IPS-20b (cell line): ENCODE results near the gene MYOM1.

ENCODE experiments used
- H3K27ac ChIP-seq: one replicate; pipeline ENCODE4 v1.5.1; 2013; ENCODE audit warnings: low read length
- H3K27me3 ChIP-seq: 2 replicates; pipeline ENCODE4 v1.6.1; 2013; ENCODE audit warnings: mild to moderate bottlenecking, low read length, inconsistent platforms; ENCODE audit not compliant: insufficient read depth
- H3K36me3 ChIP-seq: 2 replicates; pipeline ENCODE4 v1.6.1; 2013; ENCODE audit warnings: low read depth, mild to moderate bottlenecking, inconsistent platforms, low read length, moderate library complexity; ENCODE audit not compliant: insufficient read depth
- H3K4me1 ChIP-seq: 2 replicates; pipeline ENCODE4 v1.6.1; 2013; ENCODE audit warnings: mild to moderate bottlenecking, control low read depth, inconsistent platforms, low read length, moderate library complexity; ENCODE audit not compliant: insufficient read depth
- H3K4me3 ChIP-seq: 2 replicates; pipeline ENCODE4 v1.5.1; 2013; ENCODE audit warnings: mild to moderate bottlenecking, low read length, inconsistent platforms
- H3K9ac ChIP-seq: 2 replicates; pipeline ENCODE4 v1.6.1; 2013; ENCODE audit warnings: low read depth, mild to moderate bottlenecking, inconsistent platforms, low read length, moderate library complexity
- H3K9me3 ChIP-seq: 2 replicates; pipeline ENCODE4 v1.6.1; 2013; ENCODE audit warnings: mild to moderate bottlenecking, low read depth, low read length, inconsistent platforms; ENCODE audit not compliant: insufficient read depth

Gene MYOM1

GRCh38 chr18:3247240-3248061 is 27.7 kb upstream of the MYOM1 start, which contains the start of gene MYL12A:
Gene MYL12A, plus strand, starts transcription at chr18:3247801. Its CDS starts 5,447 bp downstream, at chr18:3253248.
- no peaks in the 10 kb centered on the region for H3K9me3 ChIP-seq
- H3K9ac ChIP-seq: peak within 1 kb of the TSS; percentile 97
- H3K36me3 ChIP-seq: peaks cover 18% of the 10 kb centered on the region
- H3K27ac ChIP-seq: peak within 1 kb of the TSS; percentile 94
- H3K4me1 ChIP-seq: peaks cover 5% of the 10 kb centered on the region; the same call in 1 of the 2 replicates
- no peaks in the 10 kb centered on the region for H3K27me3 ChIP-seq
- peak within 1 kb of the TSS; percentile 99 for H3K4me3 ChIP-seq

DNA sequence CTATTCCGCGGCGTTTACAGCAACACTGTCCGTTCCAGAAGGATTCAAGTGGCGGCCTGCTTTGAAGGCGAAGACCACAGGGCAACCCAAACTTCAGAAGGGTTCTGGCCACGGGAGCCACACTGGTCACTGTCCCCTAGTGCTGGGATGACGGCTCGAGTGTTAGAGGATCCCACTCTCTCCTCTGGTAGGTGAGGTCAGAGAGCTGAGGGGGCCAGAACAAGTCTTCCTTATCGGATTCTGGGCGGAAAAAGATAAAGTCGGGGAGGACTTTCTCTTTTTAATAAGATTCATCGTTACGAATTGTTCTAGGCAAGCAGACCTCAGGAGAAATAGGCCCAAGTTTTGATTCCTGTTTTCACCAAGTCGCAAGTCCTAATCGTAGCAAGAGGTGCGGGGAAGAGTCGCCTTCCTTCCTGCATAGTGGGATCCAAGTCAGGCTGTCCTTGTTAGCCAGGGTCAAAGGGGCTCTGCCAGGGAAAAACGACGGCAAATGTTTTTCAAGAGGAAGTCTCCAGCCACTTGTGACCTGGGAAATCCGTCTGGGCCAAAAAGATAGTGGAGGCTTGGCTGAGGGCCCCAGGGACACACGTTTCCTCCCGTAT is 27.0 kb upstream of the MYOM1 start:
- Histone ChIP-seq H3K27ac (peak overlapping the region; percentile 22), H3K9me3 (peaks cover 6% of the 10 kb centered on the region), H3K4me3 (peak overlapping the region; percentile 99), H3K36me3 (peaks cover 16% of the 10 kb centered on the region), H3K4me1 (peaks cover 5% of the 10 kb centered on the region; the same call in 1 of the 2 replicates), H3K9ac (peak overlapping the region; percentile 70), H3K27me3 (no peaks in the 10 kb centered on the region)

DNA sequence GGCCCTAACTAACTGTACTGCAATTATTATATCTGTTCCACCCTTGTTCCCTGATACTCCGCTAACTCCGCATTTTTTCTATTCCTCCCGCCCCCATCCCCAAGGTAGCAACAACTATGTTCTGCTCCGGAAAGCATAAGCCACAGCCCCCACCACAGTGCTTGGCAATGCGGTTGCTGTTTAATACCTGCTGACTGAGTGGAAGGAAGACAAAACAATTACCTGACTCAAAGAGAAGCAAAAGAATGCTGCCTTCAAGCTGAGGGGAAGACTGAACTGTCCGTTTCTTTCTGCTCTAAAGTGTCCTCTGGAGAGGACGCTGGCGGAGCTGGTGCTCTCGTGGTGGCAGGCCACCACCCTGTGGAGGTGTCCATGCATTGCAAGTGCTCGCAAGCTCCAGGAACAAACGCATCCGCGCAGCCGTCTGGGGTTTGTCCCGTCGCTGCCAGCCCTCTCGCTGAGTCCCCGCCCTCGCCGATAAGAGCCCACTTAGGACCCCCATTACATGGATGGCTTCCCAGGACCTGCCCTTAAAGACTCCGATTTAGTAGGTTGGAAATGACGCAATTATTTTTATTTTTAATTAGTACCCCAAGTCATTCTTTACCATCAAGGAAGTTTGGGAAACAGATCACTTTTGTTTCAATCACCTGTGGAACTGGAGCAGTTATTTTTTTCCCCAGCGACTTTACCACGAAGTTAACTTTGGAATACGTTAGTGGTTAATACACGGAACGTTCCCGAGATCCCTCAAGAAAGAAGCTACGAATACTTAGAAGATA is 26.3 kb upstream of the MYOM1 start:
- Histone ChIP-seq H3K36me3 (peaks cover 16% of the 10 kb centered on the region), H3K27ac (no peak overlapping the region), H3K27me3 (no peaks in the 10 kb centered on the region), H3K4me3 (peak overlapping the region; percentile 99), H3K4me1 (peaks cover 5% of the 10 kb centered on the region; the same call in 1 of the 2 replicates), H3K9me3 (peaks cover 13% of the 10 kb centered on the region), H3K9ac (peak overlapping the region; percentile 70; the same call in 1 of the 2 replicates)

DNA sequence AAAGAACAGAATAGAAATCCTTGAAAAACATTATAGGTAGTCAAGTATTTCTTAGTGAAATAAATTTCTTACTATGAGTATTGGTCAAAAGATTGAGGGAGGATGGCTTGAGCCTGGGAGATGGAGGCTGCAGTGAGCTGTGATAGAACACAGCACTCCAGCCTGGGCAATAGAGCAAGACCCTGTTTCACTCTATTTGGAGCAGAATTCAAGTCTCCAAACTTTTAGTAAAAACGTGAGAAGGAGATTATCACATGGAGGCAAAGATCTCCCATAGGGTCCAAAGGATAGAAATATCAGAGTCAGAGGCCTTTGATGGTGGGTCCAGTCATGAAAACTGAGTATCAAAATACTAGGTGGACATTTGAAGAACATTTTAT is 25.4 kb upstream of the MYOM1 start:
- no peak overlapping the region for H3K4me3 ChIP-seq
- no peaks in the 10 kb centered on the region for H3K27me3 ChIP-seq
- H3K4me1 ChIP-seq: peaks cover under 1% of the 10 kb centered on the region; the same call in 1 of the 2 replicates
- H3K9ac ChIP-seq: no peak overlapping the region
- peaks cover 10% of the 10 kb centered on the region for H3K36me3 ChIP-seq
- peaks cover 15% of the 10 kb centered on the region for H3K9me3 ChIP-seq
- no peak overlapping the region for H3K27ac ChIP-seq

DNA sequence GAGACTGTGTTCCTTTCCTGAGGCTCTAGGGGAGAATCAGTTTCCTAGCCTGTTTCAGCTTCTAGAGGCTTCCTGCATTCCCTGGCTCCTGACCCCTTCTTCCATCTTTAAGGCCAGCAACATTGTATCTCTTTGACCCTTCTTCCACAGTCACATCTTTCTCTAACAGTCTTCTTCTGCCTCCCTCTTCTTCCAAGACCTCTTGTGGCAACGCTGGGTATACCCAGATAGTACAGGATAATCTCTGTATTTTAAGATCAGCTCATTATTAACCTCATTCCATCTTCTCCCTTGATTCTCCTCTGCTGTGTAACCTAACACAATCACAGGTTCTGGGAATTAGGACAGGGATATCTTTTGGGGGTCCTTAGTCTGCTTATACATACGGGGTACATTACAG is 19.0 kb upstream of the MYOM1 start:
- Histone ChIP-seq H3K36me3 (no peaks in the 10 kb centered on the region), H3K9me3 (peaks cover 15% of the 10 kb centered on the region), H3K27ac (no peak overlapping the region), H3K9ac (no peak overlapping the region), H3K27me3 (no peaks in the 10 kb centered on the region), H3K4me3 (no peak overlapping the region), H3K4me1 (no peaks in the 10 kb centered on the region)

DNA sequence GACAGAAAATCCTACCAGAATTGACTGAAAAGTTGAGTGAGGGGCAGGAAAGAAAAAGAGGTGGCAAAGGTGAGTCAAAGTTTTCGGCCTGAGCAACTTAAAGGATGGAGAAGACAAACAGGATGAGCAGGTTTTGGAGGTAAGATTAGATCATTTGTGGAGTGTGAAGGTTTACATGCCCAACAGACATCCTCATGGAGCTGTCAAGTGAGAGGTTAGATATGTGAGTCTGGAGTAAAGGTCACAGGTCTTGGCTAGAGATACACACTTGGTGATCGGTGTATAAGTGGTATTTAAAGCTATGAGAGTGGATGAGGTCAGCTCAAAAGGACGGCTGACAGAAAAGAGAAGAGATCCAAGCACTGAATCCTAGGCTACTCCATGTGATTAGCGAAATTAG is 16.7 kb upstream of the MYOM1 start:
- Histone ChIP-seq H3K27ac (no peak overlapping the region), H3K9me3 (peaks cover 7% of the 10 kb centered on the region), H3K9ac (no peak overlapping the region), H3K4me3 (no peak overlapping the region), H3K36me3 (no peaks in the 10 kb centered on the region), H3K4me1 (no peaks in the 10 kb centered on the region), H3K27me3 (no peaks in the 10 kb centered on the region)

GRCh38 chr18:3235846-3236245 is 16.1 kb upstream of the MYOM1 start:
- H3K36me3 ChIP-seq: no peaks in the 10 kb centered on the region
- no peak overlapping the region for H3K27ac ChIP-seq
- H3K27me3 ChIP-seq: no peaks in the 10 kb centered on the region
- H3K4me1 ChIP-seq: no peaks in the 10 kb centered on the region
- H3K4me3 ChIP-seq: no peak overlapping the region
- H3K9ac ChIP-seq: no peak overlapping the region
- peaks cover under 1% of the 10 kb centered on the region; the same call in 1 of the 2 replicates for H3K9me3 ChIP-seq

GRCh38 chr18:3234457-3234856 is 14.7 kb upstream of the MYOM1 start:
- Histone ChIP-seq H3K27ac (no peak overlapping the region), H3K4me3 (no peak overlapping the region), H3K9ac (no peak overlapping the region), H3K4me1 (no peaks in the 10 kb centered on the region), H3K9me3 (no peaks in the 10 kb centered on the region), H3K27me3 (no peaks in the 10 kb centered on the region), H3K36me3 (no peaks in the 10 kb centered on the region)

GRCh38 chr18:3233433-3234168 is 13.8 kb upstream of the MYOM1 start:
- H3K36me3 ChIP-seq: no peaks in the 10 kb centered on the region
- no peaks in the 10 kb centered on the region for H3K4me1 ChIP-seq
- no peaks in the 10 kb centered on the region for H3K27me3 ChIP-seq
- H3K9me3 ChIP-seq: no peaks in the 10 kb centered on the region
- H3K4me3 ChIP-seq: no peak overlapping the region
- H3K27ac ChIP-seq: no peak overlapping the region
- no peak overlapping the region for H3K9ac ChIP-seq

DNA sequence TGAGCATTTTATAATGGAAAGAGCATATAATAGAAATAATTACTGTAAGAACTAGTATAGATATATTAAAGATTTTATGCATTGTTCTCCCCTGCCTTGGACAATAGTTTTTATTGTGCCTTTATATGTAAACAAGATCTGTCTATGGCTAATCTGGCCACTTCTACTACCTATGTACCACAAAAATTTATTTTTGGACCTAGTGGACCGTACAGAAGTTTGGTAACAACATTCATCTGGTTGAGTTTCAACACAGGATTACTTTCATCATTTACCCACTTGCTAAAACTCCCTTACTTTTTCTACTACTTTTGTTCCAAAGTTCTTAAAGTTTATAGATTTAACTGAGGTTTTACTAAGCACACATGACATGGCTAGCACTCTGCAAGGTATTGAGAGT is 13.2 kb upstream of the MYOM1 start:
- Histone ChIP-seq H3K9ac (no peak overlapping the region), H3K4me1 (no peaks in the 10 kb centered on the region), H3K27me3 (no peaks in the 10 kb centered on the region), H3K27ac (no peak overlapping the region), H3K4me3 (no peak overlapping the region), H3K36me3 (no peaks in the 10 kb centered on the region), H3K9me3 (no peaks in the 10 kb centered on the region)
